Adipocyte (in vitro differentiated cells): Measurements from ENCODE around the gene GNAO1.

Source experiments
- DNase-seq: peaks from one replicate; pipeline ENCODE4 v3.0.0-alpha.2; 2015; ENCODE audit warnings: low read depth
- H3K27me3 ChIP-seq: replicated peaks from 2 replicates; pipeline ENCODE4 v1.7.0; 2013; ENCODE audit warnings: mild to moderate bottlenecking, low read length, moderate library complexity; ENCODE audit not compliant: control insufficient read depth, insufficient read depth
- H3K36me3 ChIP-seq: 2 replicates; pipeline ENCODE4 v1.7.0; 2013; ENCODE audit warnings: low read length, mild to moderate bottlenecking, moderate library complexity; ENCODE audit not compliant: control insufficient read depth, insufficient read depth, severe bottlenecking
- H3K4me1 ChIP-seq: 2 replicates; pipeline ENCODE4 v1.7.0; 2013; ENCODE audit warnings: mild to moderate bottlenecking, low read length, moderate library complexity; ENCODE audit not compliant: control insufficient read depth, insufficient read depth
- H3K4me3 ChIP-seq: 2 replicates; pipeline ENCODE4 v1.7.0; 2013; ENCODE audit warnings: mild to moderate bottlenecking, low read length, moderate library complexity
- H3K9ac ChIP-seq: 2 replicates; pipeline ENCODE4 v1.7.0; 2013; ENCODE audit warnings: mild to moderate bottlenecking, low read length, moderate library complexity
- H3K9me3 ChIP-seq: 2 replicates; pipeline ENCODE4 v1.7.0; 2013; ENCODE audit warnings: mild to moderate bottlenecking, low read length, moderate library complexity; ENCODE audit not compliant: control insufficient read depth

GNAO1 gene

GRCh38 chr16:56306690-56307533, 115.6 kb downstream of the GNAO1 start:
- Histone ChIP-seq H3K9ac (no peak overlapping the region), H3K4me3 (no peak overlapping the region), H3K27me3 (peaks cover 50% of the 10 kb centered on the region)

DNA sequence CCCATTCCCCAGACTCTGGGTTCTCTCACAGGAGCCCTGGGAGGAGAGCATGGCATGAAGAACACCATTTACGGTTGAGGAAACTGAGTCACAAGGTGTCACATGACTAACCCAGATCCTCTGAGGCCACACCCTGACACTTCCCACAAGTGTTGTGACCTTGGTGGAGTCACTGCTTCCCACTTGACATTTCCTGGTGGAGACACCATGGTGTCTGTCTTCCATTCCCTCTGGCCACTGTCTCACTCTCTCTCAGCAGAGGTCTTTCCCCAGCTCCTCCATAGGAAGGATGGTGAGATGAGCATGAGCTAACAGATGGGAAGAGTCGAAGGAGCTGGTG, 116.2 kb downstream of the GNAO1 start:
- Histone ChIP-seq H3K27me3 (peaks cover 50% of the 10 kb centered on the region), H3K4me3 (no peak overlapping the region), H3K9ac (no peak overlapping the region), H3K36me3 (no peaks in the 10 kb centered on the region), H3K4me1 (no peaks in the 10 kb centered on the region), H3K9me3 (no peaks in the 10 kb centered on the region)
- DNase-seq: no peak

More at GRCh38 chr16:56306690-56307533, 115.6 kb downstream of the GNAO1 start:
- no peaks in the 10 kb centered on the region for H3K36me3 ChIP-seq
- H3K9me3 ChIP-seq: no peaks in the 10 kb centered on the region
- no peak for DNase-seq
- no peaks in the 10 kb centered on the region for H3K4me1 ChIP-seq

GRCh38 chr16:56309008-56309407, 117.7 kb downstream of the GNAO1 start:
- Histone ChIP-seq H3K9me3 (no peaks in the 10 kb centered on the region), H3K9ac (no peak overlapping the region), H3K4me1 (no peaks in the 10 kb centered on the region), H3K36me3 (no peaks in the 10 kb centered on the region), H3K4me3 (no peak overlapping the region), H3K27me3 (peaks cover 39% of the 10 kb centered on the region)
- no peak for DNase-seq

GRCh38 chr16:56310690-56311089, 119.4 kb downstream of the GNAO1 start:
- Histone ChIP-seq H3K9ac (no peak overlapping the region), H3K9me3 (no peaks in the 10 kb centered on the region), H3K4me1 (no peaks in the 10 kb centered on the region), H3K36me3 (no peaks in the 10 kb centered on the region), H3K27me3 (peaks cover 41% of the 10 kb centered on the region), H3K4me3 (no peak overlapping the region)
- DNase-seq: no peak

DNA sequence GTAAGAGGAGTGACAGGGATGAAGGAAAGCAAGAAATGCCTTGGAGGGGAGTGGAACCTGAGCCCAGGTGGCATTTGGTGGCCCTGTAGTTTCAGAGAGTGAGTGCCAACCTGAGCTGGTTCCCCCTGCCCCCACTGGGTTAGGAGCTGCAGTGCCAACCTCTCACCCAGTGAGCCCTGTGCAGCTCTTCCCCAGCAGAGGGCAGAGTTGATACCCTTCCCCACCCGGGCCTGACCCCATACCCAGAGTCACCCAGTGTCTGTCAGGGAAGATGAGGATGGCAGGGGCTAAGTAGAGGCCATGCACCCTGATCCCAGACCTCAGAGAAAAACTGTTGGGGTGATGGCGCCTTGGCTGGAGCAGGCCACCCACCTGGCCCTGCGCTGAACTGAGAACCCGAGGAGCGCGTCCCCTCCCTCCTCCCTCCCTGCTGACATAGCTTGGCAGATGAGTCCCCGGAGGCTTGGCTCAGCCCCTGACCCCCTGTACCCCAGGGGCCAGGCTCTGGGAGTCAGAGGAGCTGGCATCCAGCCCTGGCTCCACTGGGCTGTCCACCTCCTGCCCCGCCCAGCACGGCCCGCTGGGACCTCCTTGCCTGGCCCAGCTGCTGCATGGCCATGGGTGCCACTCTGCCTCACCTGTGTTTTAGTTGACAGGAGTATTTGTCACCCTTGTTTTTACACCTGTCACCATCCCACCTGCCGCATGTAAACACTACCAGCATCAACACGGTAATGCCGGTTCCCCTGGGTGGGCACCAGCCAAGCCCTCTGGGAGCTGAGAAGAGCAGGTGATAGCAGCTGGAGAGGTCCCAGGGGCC, 120.1 kb downstream of the GNAO1 start:
- Histone ChIP-seq H3K9ac (no peak overlapping the region), H3K36me3 (no peaks in the 10 kb centered on the region), H3K4me3 (no peak overlapping the region), H3K9me3 (no peaks in the 10 kb centered on the region), H3K27me3 (peaks cover 33% of the 10 kb centered on the region), H3K4me1 (no peaks in the 10 kb centered on the region)
- no peak for DNase-seq

GRCh38 chr16:56312028-56312300, 120.7 kb downstream of the GNAO1 start:
- no peak for DNase-seq
- Histone ChIP-seq H3K4me1 (no peaks in the 10 kb centered on the region), H3K27me3 (peaks cover 35% of the 10 kb centered on the region), H3K4me3 (no peak overlapping the region), H3K9me3 (no peaks in the 10 kb centered on the region), H3K9ac (no peak overlapping the region), H3K36me3 (no peaks in the 10 kb centered on the region)

GRCh38 chr16:56312556-56312955, 121.3 kb downstream of the GNAO1 start:
- Histone ChIP-seq H3K4me1 (no peaks in the 10 kb centered on the region), H3K9ac (no peak overlapping the region), H3K27me3 (peaks cover 38% of the 10 kb centered on the region), H3K9me3 (no peaks in the 10 kb centered on the region), H3K36me3 (no peaks in the 10 kb centered on the region), H3K4me3 (no peak overlapping the region)
- no peak for DNase-seq

DNA sequence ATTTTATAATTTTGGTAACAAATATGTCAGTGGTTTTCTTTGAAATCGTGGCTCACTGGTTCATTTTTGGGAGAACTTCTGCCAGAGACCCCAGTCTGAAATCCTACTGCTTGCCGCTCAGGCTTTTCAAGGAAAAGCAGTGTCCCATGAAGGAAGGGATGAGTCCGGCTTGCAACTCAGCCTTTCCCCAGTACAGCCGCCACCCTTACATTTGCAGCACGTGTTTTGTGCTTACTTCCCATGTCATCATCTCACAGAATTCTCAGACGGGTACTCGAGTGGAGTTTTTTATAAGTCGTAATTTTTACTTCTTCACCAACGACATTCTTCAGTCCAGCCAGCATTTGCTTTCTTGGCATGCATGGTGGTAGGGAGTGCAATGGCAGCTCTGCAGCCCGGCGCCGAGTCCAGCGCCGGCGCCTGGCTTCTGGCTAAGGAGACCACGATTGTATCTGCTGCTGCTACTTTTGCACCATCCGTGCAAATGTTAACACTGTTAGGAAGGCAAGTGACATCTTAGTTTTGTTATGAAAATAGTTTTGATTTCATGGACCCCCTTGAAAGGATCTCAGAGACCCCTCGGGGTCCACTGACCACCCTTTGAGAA, 123.1 kb downstream of the GNAO1 start:
- peaks cover 34% of the 10 kb centered on the region for H3K27me3 ChIP-seq
- no peaks in the 10 kb centered on the region for H3K9me3 ChIP-seq
- DNase-seq: no peak
- peaks cover 3% of the 10 kb centered on the region for H3K4me1 ChIP-seq
- no peak overlapping the region for H3K9ac ChIP-seq
- no peak overlapping the region for H3K4me3 ChIP-seq
- no peaks in the 10 kb centered on the region for H3K36me3 ChIP-seq

GRCh38 chr16:56315955-56316354, 124.7 kb downstream of the GNAO1 start:
- H3K27me3 ChIP-seq: peaks cover 35% of the 10 kb centered on the region
- H3K36me3 ChIP-seq: no peaks in the 10 kb centered on the region
- no peak for DNase-seq
- no peak overlapping the region for H3K9ac ChIP-seq
- peaks cover 3% of the 10 kb centered on the region for H3K4me1 ChIP-seq
- H3K9me3 ChIP-seq: no peaks in the 10 kb centered on the region
- H3K4me3 ChIP-seq: no peak overlapping the region

DNA sequence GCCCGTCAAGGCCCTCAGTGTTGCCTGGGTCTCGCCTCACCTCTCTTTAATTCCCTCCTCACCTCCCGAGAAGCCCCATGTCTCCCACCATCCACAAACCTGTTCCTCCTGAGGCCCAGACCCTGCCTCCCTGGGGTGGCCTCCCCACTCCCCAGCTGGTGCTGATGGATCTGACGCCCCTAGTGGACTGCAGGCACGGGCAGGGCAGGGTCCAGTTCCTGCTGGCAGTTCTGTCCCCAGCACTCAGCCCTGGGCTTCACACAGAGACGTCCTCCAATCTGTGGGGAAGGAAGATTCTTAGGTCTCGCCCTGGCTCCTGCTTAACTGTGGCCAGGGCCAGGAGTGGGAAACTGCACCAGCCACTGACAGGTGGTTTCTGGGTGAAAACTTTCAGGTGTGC, 125.3 kb downstream of the GNAO1 start:
- H3K9me3 ChIP-seq: no peaks in the 10 kb centered on the region
- H3K9ac ChIP-seq: no peak overlapping the region
- peaks cover 35% of the 10 kb centered on the region for H3K27me3 ChIP-seq
- DNase-seq: no peak
- peaks cover 3% of the 10 kb centered on the region for H3K4me1 ChIP-seq
- no peak overlapping the region for H3K4me3 ChIP-seq
- no peaks in the 10 kb centered on the region for H3K36me3 ChIP-seq

GRCh38 chr16:56317998-56318826, 126.9 kb downstream of the GNAO1 start:
- Histone ChIP-seq H3K4me3 (peak overlapping the region; percentile 58), H3K4me1 (peaks cover 3% of the 10 kb centered on the region), H3K9me3 (peaks cover 3% of the 10 kb centered on the region), H3K36me3 (no peaks in the 10 kb centered on the region), H3K27me3 (peaks cover 35% of the 10 kb centered on the region), H3K9ac (peak overlapping the region; percentile 29)
- DNase-seq: peak; percentile 88
